Glomerular endothelial cell (primary cell): ENCODE data around the gene PPP1CC. TPM values are rescaled to one million over a fixed set of nuclear protein-coding genes. Genes with fewer than 3 reads are reported as not detected.
"Not testable (repeated sequence)": the region's sequence is repeated elsewhere in the genome, so short reads cannot be mapped to it uniquely, and the experiment has no call there.

Source experiments
- DNase-seq: peaks from one replicate; pipeline ENCODE4 v3.0.0-alpha.2; 2011; ENCODE audit warnings: low read depth, low spot score; ENCODE audit errors: extremely low read depth
- total RNA-seq: library from RNA; depleted of rRNA; stranded (reverse); fragments of >200 nt; gene quantifications from 2 replicates; pipeline ENCODE4 v1.2.3, GENCODE V29; 2015

Gene PPP1CC
- 77.5 and 90.4 TPM in 2 replicates for total RNA-seq

DNA sequence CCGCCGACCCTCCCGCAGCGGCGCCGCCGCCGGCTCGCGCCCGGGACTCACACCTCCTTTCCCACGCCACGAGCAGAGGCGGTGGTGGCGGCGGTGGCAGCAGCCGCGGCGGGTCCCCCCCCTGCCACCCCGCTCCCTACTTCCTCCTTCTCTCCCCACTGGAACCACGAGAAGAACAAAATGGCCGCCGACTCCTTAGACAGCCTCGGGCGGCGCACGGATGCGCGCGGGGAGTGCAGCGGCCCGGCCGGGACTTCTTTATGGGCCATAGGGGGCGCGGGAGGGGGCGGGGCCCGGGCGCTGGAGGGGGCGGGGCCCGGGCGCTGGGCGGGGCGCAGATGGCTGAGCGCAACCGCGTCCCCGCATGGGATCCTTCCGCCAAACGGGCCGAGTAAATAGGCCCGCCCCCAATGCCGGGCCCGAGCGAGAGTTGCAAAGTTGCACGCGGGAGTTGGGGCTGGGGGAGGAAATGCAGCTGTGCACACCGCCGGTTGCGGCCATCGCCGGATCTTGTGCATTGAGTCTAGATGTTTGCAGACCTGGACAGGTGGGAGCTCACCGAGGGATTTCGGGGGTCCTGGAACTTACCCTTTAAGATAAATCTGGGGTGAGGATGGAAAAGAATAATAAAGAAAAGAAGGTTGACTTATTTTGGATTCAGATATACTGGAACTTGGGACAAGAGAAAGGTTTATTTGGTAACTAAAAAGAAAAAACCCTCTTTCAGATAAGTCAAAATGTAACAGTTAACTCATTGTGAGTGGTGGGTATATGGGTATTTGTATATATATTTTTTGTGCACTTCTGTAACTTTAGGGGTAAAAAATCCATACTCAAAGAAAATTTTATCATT is at the start of gene PPP1CC:
PPP1CC (minus strand) TSS at position 174 of the 853 bp plus-strand sequence. CDS start 184 bp downstream, outside the sequence.
- DNase-seq = no peak

DNA sequence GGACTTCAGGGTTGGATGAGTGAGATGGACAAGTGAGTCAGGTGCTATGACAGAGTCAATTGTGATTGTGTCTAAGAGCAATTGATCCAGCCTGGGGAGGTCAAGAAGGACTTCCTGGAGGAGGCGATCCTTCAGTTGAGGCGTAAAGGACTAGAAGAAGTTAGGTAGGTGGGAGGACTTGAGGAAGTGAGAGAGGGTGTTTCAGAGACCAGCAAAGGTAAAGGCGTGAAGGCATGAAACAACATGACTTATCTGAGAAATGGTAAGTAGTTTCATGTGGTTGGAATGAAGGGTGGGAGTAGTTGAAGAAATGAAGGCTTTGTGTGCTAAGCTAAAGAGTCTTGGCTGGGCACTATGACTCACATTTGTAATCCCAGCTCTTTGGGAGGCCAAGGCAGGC is 48.9 kb upstream of the PPP1CC start:
- no peak for DNase-seq

DNA sequence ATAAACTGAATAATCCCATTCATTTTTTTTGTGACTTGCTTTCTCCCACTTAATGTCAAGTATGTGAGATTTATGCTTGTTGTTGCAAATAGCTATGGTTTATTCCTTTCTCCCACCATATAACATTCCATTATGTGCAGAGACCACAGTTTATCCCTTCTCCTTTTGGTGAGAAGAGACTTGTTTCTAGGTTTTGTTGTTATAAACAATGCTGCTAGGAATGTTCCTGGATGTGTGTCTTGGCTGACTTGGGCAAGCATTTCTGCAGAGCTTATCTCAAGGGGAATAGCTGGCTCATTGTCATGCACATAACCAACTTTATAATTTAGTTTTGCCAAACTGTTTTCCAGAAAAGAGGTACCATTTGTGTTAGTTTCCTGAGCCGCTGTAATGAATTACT is 47.6 kb upstream of the PPP1CC start:
- no peak for DNase-seq

GRCh38 chr12:110786012-110786411 is 43.3 kb upstream of the PPP1CC start:
- DNase-seq = no peak

DNA sequence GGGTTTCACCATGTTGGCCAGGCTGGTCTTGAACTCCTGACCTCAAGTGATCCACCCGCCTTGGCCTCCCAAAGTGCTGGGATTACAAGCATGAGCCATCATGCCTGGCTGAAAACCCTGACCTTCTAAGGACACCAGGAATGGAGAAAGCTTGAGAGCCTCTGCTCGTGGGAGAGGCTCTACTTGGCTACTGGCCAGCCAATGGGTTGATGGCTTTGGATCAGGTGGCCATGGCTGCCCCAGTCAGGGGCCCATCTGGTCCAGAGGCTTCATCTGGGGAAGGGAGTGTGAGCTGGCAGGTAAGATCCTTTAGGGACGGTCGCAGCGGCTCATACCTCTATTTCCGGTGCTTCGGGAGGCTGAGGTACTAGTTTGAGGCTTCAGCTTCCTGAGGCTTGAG is 42.5 kb upstream of the PPP1CC start:
- no peak for DNase-seq

DNA sequence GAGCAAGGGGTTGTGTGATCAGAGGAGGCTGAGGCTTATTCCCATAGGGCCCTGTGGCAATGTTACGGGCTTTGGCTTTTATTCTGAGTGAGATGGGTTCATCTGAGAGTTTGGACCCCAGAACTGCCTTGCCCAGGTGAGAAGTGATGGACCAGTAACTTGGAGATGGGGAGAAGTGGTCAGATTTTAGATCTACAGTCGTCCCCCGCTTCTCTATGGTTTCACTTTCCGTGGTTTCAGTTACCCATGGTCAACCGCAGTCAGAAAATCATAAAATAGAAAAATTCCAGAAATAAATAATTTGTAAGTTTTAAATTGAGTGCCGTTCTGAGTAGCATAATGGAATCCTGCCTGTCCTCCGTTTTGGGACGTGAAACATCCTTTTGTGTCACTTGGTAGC is 40.2 kb upstream of the PPP1CC start:
- DNase-seq = no peak

DNA sequence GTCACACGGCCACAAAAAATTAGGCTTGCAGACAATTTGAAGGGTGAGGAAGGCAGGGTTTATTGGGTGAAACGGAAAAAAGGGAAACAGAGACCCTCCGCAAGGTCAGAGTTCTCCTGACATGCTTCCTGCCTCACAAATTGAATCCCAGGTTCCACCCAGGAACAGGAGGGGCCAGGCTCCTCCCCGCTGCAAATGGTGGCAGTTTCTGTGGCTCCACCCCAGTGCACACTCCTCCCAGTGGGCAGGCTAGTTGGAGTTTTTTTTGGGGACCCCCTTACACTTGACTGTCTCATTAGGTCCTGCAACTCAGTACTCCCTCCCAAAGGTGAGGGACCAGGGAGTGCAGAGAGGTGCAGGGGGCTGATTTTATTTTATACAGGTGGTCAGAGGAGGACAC is 39.4 kb upstream of the PPP1CC start:
- DNase-seq = no peak

DNA sequence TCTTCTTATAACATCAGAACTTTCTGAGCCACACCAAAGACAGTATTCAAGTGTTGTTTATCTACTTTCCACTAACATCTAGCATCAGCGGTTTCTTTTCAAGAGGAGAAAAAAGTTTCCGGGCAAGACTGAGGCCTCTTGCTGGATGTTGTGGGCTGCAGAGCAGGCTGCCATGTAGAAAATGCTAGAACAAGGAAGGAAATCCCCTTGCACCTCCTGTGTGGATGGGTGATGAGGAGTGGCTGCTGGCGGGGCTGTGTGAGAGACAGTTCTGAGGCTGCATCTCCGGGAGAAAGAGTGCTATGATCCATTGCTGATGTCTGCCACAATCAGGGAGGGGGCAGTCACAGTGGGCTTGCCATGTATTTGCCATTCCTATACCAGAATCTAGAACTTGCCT is 37.8 kb upstream of the PPP1CC start:
- DNase-seq = no peak

DNA sequence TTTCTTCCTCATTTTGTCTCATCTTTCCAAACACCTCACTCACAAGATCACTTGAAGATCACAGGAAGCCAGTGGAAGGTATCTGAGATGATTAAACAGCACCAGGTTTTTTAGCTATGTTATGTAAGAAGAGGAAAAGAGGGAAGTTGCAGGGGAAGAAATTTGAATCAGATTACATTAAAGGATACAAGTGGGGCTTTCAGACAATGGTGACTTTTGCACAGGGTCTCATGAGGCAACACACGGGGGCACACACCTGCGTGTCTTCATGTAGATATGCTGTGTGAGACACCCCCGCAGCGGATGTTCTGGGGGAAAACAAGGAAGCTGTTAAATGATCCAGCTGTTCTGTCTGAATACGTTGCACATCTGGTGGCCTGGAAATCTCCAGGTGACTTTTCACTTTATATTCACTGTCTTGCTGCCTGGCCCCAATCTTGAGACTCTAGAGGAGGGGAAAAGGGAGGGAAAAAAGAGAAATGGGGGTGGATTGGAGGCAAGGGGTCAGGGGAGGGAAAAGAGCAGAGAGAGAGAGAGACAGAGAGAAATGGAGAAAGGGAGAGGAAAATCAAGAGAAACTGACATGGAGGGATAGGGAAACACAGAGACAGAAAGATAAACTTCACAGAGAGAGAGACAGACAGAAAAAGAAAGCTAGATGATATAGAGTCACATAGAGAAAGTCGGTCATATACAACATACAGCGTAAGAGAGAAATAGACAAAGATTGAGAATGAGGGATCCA is 36.3 kb upstream of the PPP1CC start:
- no peak for DNase-seq

DNA sequence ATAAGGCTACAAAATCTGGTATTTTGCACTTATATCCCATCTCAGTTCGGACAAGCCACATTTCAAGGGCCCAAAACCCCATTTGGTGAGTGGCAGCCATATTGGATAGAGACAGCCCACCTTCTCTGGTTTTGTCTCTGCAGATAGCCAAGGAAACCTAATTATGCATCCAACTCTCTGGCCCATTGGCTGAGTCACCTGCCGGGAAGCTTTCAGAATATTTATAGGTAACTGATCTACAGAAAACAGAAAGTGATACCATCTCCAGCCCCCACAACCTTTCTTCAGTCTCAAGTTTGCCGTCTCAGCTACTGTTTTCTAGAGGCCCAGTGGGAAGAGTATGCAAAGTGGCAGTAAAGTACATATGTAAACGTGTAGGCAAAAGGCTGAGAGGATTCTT is 33.7 kb upstream of the PPP1CC start:
- no peak for DNase-seq

- DNase-seq = no peak
These were observed 33.3 kb upstream of the PPP1CC start for GRCh38 chr12:110775997-110776396.

GRCh38 chr12:110774824-110775223 is 32.1 kb upstream of the PPP1CC start:
- DNase-seq = no peak

DNA sequence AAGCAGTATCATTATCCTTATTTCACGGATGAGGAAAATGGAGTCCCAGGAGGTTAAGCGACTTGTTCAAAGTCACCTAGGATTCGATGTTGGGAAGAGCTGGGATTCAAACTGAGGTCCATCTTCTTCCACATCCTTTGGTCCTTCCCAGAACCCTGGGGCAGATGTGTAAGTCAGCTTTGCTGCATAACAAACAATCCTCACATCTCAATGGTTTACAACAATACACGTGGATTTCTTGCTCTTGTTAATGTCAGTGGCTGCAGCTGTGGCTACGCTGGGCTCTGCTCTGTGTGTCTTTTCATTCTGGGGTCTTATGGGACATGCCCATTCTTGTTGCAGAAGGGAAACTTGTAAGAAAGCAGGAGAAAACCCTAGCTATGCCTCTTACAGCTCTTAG is 26.3 kb upstream of the PPP1CC start:
- no peak for DNase-seq

- DNase-seq = no peak
These were observed 25.2 kb upstream of the PPP1CC start for GRCh38 chr12:110767863-110768262.

DNA sequence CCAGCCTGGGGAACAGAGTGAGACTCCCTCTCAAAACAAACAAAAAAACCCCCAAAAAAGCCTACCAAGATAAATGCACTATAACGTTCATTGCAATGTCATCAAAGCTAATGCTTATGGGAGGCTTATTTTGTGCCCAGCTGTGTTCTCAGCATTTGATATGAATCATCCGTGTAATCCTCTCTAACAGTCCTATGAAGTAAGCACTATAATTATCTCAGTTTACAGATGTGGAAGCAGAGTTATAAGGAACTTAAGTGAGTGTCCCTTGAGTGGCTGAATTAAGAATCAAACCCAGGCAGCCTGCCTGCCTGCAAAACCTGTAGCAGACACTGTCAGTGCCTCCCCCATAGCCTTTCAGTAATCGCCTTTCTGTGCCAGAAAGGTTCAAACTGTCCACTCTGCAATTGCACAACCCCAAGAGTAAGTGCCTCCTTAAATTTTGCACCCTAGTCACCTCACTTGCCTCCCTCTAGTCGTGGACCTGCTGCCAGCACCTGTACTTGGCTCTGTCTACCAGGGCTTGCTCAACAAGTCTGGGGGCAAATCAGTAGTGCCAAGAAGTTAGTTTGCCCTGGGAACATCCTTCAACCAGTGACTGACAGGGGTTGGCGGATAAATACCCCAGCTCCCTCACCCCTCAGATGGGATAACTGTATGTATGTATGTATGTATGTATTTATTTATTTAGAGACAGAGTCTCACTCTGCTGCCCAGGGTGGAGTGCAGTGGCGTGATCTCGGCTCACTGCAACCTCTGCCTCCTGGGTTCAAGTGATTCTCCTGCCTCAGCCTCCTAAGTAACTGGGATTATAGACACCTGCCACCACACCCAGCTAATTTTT is 23.8 kb upstream of the PPP1CC start:
- no peak for DNase-seq

DNA sequence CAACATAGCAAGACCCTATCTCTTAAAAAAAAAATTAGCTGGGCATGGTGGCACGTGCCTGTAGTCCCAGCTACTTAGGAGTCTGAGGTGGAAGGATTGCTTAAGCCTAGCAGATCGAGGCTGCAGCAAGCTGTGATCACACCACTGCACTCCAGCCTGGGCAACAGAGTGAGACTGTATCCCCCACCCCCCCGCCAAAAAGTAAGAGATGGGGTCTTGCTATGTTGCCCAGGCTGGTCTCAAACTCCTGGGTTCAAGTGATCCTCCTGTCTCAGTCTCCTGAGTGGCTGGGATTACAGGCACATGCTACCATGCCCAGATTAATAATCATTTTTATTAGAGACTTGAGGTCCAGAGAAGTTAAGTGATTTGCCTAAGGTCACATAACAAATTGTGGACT is 22.9 kb upstream of the PPP1CC start:
- not testable (repeated sequence) for DNase-seq

- no peak for DNase-seq
These were observed 22.4 kb upstream of the PPP1CC start for GRCh38 chr12:110765111-110765510.

DNA sequence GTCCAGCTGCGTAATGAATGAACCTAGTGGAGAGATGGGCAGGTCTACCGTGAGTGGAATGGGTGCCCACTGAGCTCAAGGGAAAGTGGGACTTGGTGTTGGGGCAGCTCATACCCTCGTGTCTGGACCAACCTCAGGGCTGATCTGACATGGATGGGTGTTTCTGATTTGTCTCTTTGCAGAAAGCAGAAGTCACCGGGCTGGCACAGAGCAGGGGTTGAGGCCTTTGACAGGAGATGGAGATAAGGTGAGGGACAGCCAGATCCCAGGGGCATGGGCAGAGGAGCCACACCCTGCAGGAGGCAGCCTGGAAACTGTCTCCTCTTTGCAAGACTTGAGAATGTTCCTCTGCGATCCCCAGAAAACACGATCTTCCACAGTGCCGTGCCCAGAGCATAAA is 20.9 kb upstream of the PPP1CC start:
- DNase-seq = no peak

- DNase-seq = no peak
These were observed 20.2 kb upstream of the PPP1CC start for GRCh38 chr12:110762891-110763290.

DNA sequence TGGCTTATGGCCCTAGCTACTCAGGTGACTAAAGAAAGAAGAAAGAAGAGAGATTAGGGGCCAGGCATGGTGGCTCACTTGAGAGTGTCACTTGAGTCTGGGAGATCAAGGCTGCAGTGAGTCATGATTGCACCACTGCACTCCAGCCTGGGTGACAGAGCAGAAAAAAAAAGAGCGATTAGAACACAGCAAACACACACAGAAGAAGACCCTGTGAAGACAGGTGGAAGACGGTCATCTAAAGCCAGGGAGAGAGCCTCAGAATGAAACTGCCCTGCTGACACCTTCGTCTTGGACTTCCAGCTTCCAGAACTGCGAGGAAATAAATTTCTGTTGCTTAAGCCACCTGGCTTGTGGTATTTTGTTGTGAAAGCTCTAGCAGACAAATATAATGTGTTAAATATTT is 17.5 kb upstream of the PPP1CC start:
- no peak for DNase-seq

DNA sequence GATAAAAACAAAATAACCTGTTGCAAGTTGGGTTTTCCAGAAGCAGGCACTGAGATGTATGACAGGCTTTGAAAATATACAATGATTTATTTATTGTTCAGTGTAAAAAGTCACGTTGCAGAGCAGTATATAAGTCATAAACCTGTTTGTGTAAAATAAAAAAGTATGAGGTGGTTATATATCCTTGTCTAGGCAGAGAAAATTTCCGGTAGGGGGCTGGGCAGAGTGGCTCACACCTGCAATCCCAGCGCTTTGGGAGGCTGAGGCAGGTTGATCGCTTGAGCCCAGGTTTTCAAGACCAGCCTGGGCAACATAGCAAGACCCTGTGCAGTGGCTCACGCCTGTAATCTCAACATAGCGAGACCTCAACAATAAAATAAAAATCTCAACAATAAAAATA is 16.2 kb upstream of the PPP1CC start:
- DNase-seq = no peak
